Kasumi-1 (cell line): ENCODE measurements around the gene TELO2.

Source experiments
- DNase-seq, 2 experiments: peaks; one replicate each; lab custom pipeline; 2025; lab: John Stamatoyannopoulos, UW

TELO2 gene

GRCh38 chr16:1492923-1493745, at the start of gene TELO2:
Gene TELO2 (plus strand): TSS chr16:1493360. CDS start chr16:1494282, 922 bp downstream.
- peak; percentile 37 to 44 for DNase-seq

GRCh38 chr16:1443403-1443973, 49.7 kb upstream of the TELO2 start:
- no peak for DNase-seq

GRCh38 chr16:1443980-1444729, 49.0 kb upstream of the TELO2 start, which contains the start of gene CCDC154:
Gene CCDC154 (minus strand): TSS chr16:1444556. CDS start chr16:1444322, 234 bp downstream.
- no peak for DNase-seq

- no peak for DNase-seq
Measured at GRCh38 chr16:1444730-1445517, 48.2 kb upstream of the TELO2 start.

GRCh38 chr16:1445518-1446203, 47.5 kb upstream of the TELO2 start:
- DNase-seq: no peak

- no peak for DNase-seq
Measured at GRCh38 chr16:1446296-1447080, 46.7 kb upstream of the TELO2 start.

- DNase-seq: no peak
Measured at GRCh38 chr16:1447965-1448364, 45.2 kb upstream of the TELO2 start.

GRCh38 chr16:1448536-1449116, 44.5 kb upstream of the TELO2 start:
- DNase-seq: no peak

- DNase-seq: no peak
Measured at GRCh38 chr16:1449201-1449788, 43.9 kb upstream of the TELO2 start.

- no peak for DNase-seq
Measured at GRCh38 chr16:1450218-1450617, 42.9 kb upstream of the TELO2 start.

GRCh38 chr16:1450841-1451240, 42.3 kb upstream of the TELO2 start:
- no peak for DNase-seq

- no peak for DNase-seq
Measured at GRCh38 chr16:1451702-1452392, 41.3 kb upstream of the TELO2 start.

- DNase-seq: no peak
Measured at GRCh38 chr16:1452530-1452929, 40.6 kb upstream of the TELO2 start.

GRCh38 chr16:1453316-1453715, 39.8 kb upstream of the TELO2 start:
- DNase-seq: no peak

GRCh38 chr16:1454561-1454960, 38.6 kb upstream of the TELO2 start:
- DNase-seq: no peak

GRCh38 chr16:1455190-1456171, 37.7 kb upstream of the TELO2 start:
- DNase-seq: no peak

GRCh38 chr16:1456951-1457350, 36.2 kb upstream of the TELO2 start:
- no peak for DNase-seq
